ENCODE results near the gene CIP2A.

Gene CIP2A

GRCh38 chr3:108562565-108562964, 26.7 kb downstream of the CIP2A start:
- no peak for DNase-seq

DNA sequence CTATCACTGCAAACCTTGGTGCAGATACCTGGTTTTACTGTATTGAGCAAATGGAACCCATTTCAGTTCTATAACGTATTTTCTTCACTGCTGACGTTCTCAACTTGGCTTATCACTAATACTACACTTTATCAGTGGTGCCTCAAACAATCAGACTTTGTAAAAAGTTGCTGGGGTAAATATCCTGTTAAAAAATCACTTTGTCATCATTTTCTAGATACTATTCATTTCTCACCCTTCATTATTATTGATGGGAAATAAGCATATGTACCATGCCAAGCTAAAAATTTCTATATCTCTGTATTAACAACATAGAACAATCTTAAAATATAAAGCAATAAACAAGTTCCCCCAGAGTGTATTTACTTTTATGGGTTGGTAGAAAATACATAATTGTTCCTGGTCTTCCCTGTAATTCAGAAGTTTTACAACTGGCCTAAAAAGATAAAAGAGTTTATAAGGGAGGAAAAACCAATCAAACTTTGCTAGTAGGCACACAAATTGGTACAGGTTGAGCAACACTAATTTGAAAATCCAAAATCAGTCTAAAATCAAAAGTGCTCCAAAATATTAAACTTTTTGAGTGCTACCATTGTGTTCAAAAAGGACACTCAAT, 33.2 kb downstream of the CIP2A start:
- no peak for DNase-seq

- DNase-seq: no peak
Observed at GRCh38 chr3:108554913-108555571, 34.2 kb downstream of the CIP2A start.

DNA sequence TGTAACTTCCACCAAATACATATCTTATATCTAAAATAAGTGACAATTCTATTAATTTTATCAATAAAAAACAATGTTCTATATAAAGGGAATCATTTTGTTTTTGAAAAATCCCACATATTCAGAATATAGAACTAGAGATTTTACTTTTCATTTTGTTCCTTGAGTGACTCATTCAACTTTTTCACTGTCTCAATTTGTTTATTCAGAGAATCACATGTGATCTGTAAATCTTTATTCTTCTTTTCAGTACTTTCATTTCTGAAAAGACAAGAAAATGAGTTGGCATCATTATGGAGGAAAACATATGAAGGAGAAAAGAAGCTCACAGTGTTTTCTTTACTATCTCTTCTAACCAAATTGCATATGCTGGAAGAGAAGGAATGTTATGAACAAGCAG, 35.0 kb downstream of the CIP2A start:
- no peak for DNase-seq

DNA sequence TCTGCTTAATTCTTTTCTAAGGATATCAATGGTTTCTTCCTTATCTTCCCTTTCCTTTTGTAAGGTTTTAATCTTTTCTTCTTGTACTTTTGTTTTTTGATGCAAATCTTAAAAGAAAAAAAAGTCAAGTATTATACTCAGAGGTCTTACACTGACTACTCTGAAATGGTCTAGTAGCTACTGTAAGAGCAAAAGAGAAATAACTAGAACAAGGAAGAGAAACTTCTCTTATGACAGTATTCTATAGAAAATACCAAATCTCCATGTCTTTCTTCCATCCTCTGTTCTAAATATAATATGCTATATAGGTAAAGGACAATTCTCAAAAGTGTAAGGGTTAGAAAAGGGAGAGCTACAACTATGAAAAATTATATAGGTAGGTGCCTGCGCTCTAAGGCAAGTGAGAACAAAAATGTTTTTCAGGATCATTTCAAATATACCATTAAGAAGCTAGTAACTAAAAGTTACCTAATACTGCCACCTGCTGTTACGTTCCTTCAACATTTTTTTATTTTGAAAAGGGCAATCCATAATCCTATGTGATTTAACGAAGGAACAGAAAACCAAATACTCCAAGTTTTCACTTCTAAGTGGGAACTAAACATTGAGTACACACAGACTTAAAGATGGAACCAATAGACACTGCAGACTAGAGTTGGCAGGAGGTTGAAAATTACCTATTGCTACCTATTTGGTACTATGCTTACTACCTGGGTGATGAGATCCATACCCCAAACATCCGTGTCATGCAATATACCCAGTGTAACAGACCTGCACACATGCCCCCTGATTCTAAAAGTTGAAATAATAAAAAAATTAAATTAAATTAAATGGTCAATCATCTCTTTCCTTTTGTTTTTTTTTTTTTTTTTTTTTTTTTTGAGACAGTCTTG, 36.7 kb downstream of the CIP2A start:
- DNase-seq: peak; percentile 22 to 76 (median 41)

DNA sequence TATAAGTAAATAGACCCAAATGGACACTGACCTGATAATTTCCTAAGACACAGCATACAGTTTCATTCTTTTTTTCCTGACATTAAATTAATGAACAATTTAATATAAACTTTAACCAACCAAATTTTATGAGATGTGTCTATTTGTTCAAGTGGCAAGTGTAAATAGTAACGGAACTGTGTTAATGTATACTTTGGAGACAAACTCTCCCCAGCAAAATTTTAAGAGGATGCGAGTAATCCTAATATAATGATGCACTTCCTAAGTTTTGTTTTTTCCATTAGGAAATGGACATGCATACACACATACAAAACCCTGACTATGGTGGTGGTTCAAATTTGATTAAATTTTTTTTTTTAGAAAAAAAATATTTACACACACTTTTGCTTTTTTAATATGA, 40.4 kb downstream of the CIP2A start:
- DNase-seq: no peak

- DNase-seq: no peak
Observed at GRCh38 chr3:108548304-108548703, 40.9 kb downstream of the CIP2A start.

DNA sequence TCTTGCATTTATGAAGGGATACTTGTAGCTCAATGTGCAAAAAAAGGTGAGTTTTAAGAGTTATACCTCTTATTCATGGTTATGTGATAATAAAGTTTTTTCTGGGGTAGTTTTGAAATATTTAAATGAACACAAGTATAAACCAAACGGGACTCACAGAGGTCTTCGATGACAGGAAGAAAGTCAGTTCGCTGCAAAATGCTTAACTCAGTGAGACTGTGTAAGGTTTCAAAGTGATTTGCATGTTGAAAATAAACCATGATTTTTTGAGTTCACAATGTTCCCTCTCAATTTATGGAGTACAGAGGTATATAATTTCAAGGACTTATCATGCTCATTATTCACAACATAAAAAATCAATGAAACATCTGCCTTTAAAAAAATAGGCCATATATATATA, 42.5 kb downstream of the CIP2A start:
- no peak for DNase-seq

GRCh38 chr3:108546247-108546646, 43.0 kb downstream of the CIP2A start:
- peak in 1 of 3 experiments; percentile 31 for DNase-seq

DNA sequence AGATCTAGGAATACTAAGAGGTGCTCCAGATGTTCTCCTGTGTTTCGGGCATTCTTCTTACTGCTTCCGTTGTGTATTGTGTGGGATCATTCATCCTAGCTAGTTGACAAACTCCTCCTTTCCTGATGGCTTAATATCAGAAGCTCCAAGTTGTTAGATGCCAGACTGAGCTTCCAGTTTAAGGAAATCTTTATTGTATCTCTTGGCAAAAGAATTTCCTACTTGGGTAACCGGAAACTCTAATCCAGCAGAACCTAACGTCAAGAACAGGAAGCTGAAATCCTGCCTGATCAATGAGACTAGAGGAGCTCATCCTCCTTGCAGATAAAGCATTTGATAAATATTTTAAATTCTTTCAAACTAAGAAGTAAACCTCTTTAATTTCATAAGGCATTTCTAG, 51.2 kb downstream of the CIP2A start:
- DNase-seq: no peak

- no peak for DNase-seq
Observed at GRCh38 chr3:108528459-108529252, 60.6 kb downstream of the CIP2A start.

GRCh38 chr3:108527817-108528216, 61.4 kb downstream of the CIP2A start:
- DNase-seq: no peak

GRCh38 chr3:108527109-108527508, 62.1 kb downstream of the CIP2A start:
- no peak for DNase-seq

- no peak for DNase-seq
Observed at GRCh38 chr3:108525971-108526370, 63.3 kb downstream of the CIP2A start.

GRCh38 chr3:108525256-108525655, 64.0 kb downstream of the CIP2A start:
- DNase-seq: no peak

DNA sequence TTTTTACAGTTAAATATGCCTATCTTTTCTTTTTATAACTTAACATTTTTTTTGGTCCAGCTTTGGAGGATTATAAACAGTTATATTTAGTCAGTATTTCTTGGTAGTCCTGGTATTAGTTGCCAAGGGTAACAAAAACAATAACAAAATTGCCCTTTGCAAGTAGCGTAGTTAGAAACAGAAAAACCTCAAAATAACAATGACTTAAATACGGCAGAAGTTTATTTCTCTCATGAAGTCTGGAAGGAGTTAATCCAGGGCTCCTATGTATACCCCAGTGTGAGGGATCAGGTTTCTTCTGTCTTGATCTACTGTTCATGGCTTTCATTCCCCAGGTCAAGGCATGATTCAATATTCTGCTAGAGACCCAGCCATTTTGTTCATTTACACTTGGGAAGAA, 64.7 kb downstream of the CIP2A start:
- DNase-seq: peak in 1 of 3 experiments; percentile 11

- no peak for DNase-seq
Observed at GRCh38 chr3:108518895-108519294, 70.3 kb downstream of the CIP2A start.

- DNase-seq: no peak
Observed at GRCh38 chr3:108516881-108517280, 72.4 kb downstream of the CIP2A start.

DNA sequence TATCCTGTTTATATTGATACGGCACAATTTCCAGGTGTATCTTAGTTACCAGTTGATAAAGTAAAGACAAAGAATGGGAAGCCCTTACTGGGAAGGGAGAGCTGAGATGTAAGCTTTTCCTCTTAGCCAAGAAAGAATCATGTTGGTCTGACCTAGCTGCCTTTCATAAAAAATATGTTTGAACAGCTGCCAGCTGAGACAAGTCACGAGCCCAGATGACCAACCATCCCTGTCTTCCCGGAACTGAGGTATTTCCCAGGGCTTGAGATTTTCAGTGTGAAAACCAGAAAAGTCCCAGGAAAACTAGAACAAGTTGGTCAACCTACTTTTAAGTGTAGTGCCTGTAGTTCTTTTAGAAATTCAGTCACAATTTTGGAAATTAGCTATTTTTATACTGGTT, 75.3 kb downstream of the CIP2A start:
- DNase-seq: peak in 1 of 3 experiments; percentile 23

GRCh38 chr3:108512671-108513070, 76.6 kb downstream of the CIP2A start:
- DNase-seq: no peak

DNA sequence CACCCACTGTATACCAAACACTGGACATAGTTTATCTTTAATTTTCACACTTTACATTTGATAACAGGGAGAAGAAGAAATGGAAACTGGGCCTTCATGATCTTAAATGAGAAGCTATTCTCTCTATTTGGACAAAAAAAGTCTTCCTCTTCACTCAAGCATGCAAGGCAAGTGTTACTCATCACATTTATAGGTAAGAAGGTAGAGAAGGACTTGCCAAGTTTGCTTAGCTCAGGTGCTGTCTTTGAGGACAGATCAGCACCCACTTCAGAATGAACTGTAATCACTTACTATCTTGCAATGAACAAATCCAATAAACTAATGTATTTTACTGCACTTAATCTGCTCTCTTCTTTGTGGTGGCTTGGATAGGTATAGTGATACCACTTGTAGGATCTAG, 77.7 kb downstream of the CIP2A start:
- no peak for DNase-seq

- DNase-seq: no peak
Observed at GRCh38 chr3:108511055-108511454, 78.2 kb downstream of the CIP2A start.

- no peak for DNase-seq
Observed at GRCh38 chr3:108510496-108510895, 78.7 kb downstream of the CIP2A start, which contains the start of gene MYH15. Gene MYH15 (minus strand): TSS chr3:108510596. CDS start chr3:108510530, 66 bp downstream.
